ENCODE data around the gene TOM1L1. TPM values are rescaled to one million over a fixed set of nuclear protein-coding genes. Genes with fewer than 3 reads are reported as not detected.

TOM1L1 gene
- total and polyA plus RNA-seq, 2 of the 8 experiments (the other 6 are each of a cell fraction or from before 2014, with no cell fraction given) = 47.0 to 60.8 TPM

DNA sequence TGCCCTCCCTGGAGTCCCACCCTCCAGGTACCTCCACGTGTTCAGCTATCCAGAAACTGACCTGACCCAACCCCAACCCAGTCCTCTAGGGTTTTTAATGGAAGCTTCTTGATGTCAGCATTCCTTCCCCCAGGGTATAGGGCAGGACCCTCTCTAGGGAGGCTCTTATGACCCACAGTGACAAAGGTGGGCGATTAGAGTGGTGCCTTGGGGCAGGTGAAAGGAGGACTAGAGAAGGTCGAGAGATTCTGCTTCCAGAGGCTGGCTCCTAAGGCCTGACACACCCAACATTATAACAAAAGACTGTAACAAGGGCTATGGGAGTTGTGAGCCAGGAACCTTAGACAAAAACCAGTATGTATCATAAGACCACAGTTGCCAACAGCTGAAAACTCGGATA is 50.6 kb downstream of the TOM1L1 start:
- peaks cover 18 to 66% (median 51%) of the 10 kb centered on the region in 4 experiments for H3K36me3 ChIP-seq (ENCODE audit: control insufficient read depth in 2 of 4, insufficient read depth in 4 of 4, low read length in 3 of 4)
- FAIRE-seq (no peak), DNase-seq (ENCODE audit: low read depth in 1 of 2, low spot score in 2 of 2) (no peak)
- no peak overlapping the region for H2BK20ac ChIP-seq (ENCODE audit: low read length)
- H3K4me3 ChIP-seq (ENCODE audit: extremely low read depth in 1 of 4, insufficient read depth in 2 of 4, low read depth in 3 of 4, low read length in 4 of 4) = no peak overlapping the region
- H2BK15ac ChIP-seq (ENCODE audit: low read length) = no peak overlapping the region
- no peaks in the 10 kb centered on the region for H3K79me2 ChIP-seq (ENCODE audit: control insufficient read depth in 1 of 2, insufficient read depth in 2 of 2, low read length in 2 of 2)
- H2AK5ac ChIP-seq (ENCODE audit: low read depth, low read length) = no peak overlapping the region
- ChIA-PET CTCF (ENCODE audit: partially characterized antibody) (no interaction called here), POLR2A (ENCODE audit: partially characterized antibody) (no interaction called here)
- H3K18ac ChIP-seq (ENCODE audit: extremely low read depth, low read length) = no peak overlapping the region
- no peak overlapping the region for H4K91ac ChIP-seq (replicated peaks; ENCODE audit: insufficient read length, low read length)
- no peak for TF ChIP-seq GTF2F1 (IDR thresholded peaks at IDR 0.05; ENCODE audit: borderline replicate concordance, low read depth, low read length)
- TF ChIP-seq, protein P1, sequence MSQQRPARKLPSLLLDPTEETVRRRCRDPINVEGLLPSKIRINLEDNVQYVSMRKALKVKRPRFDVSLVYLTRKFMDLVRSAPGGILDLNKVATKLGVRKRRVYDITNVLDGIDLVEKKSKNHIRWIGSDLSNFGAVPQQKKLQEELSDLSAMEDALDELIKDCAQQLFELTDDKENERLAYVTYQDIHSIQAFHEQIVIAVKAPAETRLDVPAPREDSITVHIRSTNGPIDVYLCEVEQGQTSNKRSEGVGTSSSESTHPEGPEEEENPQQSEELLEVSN (IDR thresholded peaks at IDR 0.05) = no peak
- no peak for TF ChIP-seq ZNF274 (IDR thresholded peaks at IDR 0.05; ENCODE audit: borderline replicate concordance, extremely low read depth, low read length)
- TF ChIP-seq JUN (IDR thresholded peaks at IDR 0.05; ENCODE audit: low read depth, low read length) = no peak
- TF ChIP-seq, protein P2, sequence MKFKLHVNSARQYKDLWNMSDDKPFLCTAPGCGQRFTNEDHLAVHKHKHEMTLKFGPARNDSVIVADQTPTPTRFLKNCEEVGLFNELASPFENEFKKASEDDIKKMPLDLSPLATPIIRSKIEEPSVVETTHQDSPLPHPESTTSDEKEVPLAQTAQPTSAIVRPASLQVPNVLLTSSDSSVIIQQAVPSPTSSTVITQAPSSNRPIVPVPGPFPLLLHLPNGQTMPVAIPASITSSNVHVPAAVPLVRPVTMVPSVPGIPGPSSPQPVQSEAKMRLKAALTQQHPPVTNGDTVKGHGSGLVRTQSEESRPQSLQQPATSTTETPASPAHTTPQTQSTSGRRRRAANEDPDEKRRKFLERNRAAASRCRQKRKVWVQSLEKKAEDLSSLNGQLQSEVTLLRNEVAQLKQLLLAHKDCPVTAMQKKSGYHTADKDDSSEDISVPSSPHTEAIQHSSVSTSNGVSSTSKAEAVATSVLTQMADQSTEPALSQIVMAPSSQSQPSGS (IDR thresholded peaks at IDR 0.05; ENCODE audit: low read length) = no peak
- TF ChIP-seq MAX (IDR thresholded peaks at IDR 0.05) = no peak
- TF ChIP-seq NRF1 (IDR thresholded peaks at IDR 0.05; ENCODE audit: low read depth, low read length) = no peak
- TF ChIP-seq JUND (IDR thresholded peaks at IDR 0.05; ENCODE audit: low read length) = no peak
- TF ChIP-seq TAF1 (IDR thresholded peaks at IDR 0.05; ENCODE audit: low read depth, low read length) = no peak
- no peak for TF ChIP-seq YY1 (IDR thresholded peaks at IDR 0.05; ENCODE audit: low read depth, low read length)
- TF ChIP-seq KDM4A (IDR thresholded peaks at IDR 0.05; ENCODE audit: low read depth, low read length, severe bottlenecking) = no peak
- no peak overlapping the region for H3K14ac ChIP-seq (ENCODE audit: insufficient read length)
- peaks cover 0 to 1% (median 0%) of the 10 kb centered on the region in 4 experiments; a peak in 1 of 7 replicates for H3K27me3 ChIP-seq (replicated peaks in 1 of 4; ENCODE audit: control insufficient read depth in 3 of 4, extremely low read depth in 1 of 4, insufficient read depth in 3 of 4, low read length in 3 of 4)
- no peak overlapping the region for H2BK12ac ChIP-seq (ENCODE audit: low read depth, low read length)
- H3K27ac ChIP-seq (ENCODE audit: low read depth, low read length) = no peak overlapping the region
- H3K4me2 ChIP-seq (ENCODE audit: insufficient read depth in 1 of 2, low read depth in 2 of 2, low read length in 2 of 2) = no peak overlapping the region
- H3K23me2 ChIP-seq (ENCODE audit: low read depth, low read length) = no peaks in the 10 kb centered on the region
- H3K4me1 ChIP-seq (replicated peaks in 1 of 4; ENCODE audit: control insufficient read depth in 3 of 4, insufficient read depth in 4 of 4, low read length in 3 of 4) = no peaks in the 10 kb centered on the region
- no peak overlapping the region for H3K4ac ChIP-seq (replicated peaks; ENCODE audit: insufficient read length, low read depth, low read length)
- H3K56ac ChIP-seq (replicated peaks; ENCODE audit: insufficient read length, low read depth, low read length) = no peak overlapping the region
- H4K5ac ChIP-seq (ENCODE audit: insufficient read length, low read depth, low read length) = no peak overlapping the region
- no peak overlapping the region for H2AFZ ChIP-seq (ENCODE audit: low read length)
- H3K23ac ChIP-seq (ENCODE audit: insufficient read length) = no peak overlapping the region
- H3K9me3 ChIP-seq (ENCODE audit: insufficient read depth in 2 of 2, low read depth in 1 of 2, low read length in 1 of 2) = no peaks in the 10 kb centered on the region
- H3K9ac ChIP-seq (replicated peaks in 1 of 4; ENCODE audit: extremely low read depth in 1 of 4, low read depth in 3 of 4, low read length in 3 of 4) = no peak overlapping the region
- no peak overlapping the region for H4K8ac ChIP-seq (ENCODE audit: extremely low read depth, insufficient read depth, low read length)
- no peak overlapping the region for H2BK120ac ChIP-seq (replicated peaks; ENCODE audit: low read depth, low read length)
- no peak overlapping the region for H2BK5ac ChIP-seq (ENCODE audit: low read depth, low read length)
- H3K79me1 ChIP-seq (ENCODE audit: low read depth, low read length) = no peaks in the 10 kb centered on the region; the same call in 1 of the 2 replicates
- WGBS, 2 experiments (ENCODE audit: extremely low coverage in 1 of 2, insufficient coverage in 1 of 2, insufficient read length in 1 of 2, insufficient replicate concordance in 2 of 2, low coverage in 1 of 2, low lambda C conversion rate in 2 of 2, missing lambda C conversion rate in 1 of 2) = 78% methylated on average over 4 of the region's 4 CpGs; no CpG with 5 or more reads in 1 of the 2 experiments
- peaks cover 1 to 5% of the 10 kb centered on the region in 2 experiments for H4K20me1 ChIP-seq (replicated peaks in 1 of 2; ENCODE audit: control insufficient read depth in 1 of 2, insufficient read depth in 2 of 2, low read length in 2 of 2)
